AG04450 (cell line): ENCODE data around the gene RAPGEF2. TPM values are rescaled to one million over a fixed set of nuclear protein-coding genes. Genes with fewer than 3 reads are reported as not detected.

Experiments used
- CTCF ChIA-PET: fragments of 300-600, 350-600 bp; formaldehyde crosslinking; extraction: SDS; loops from one replicate; lab custom pipeline; 2022; ENCODE audit warnings: antibody characterized with exemption, inconsistent platforms; lab: Charles Lee
- POLR2A ChIA-PET: fragments of 350-600 bp; formaldehyde crosslinking; extraction: SDS; loops from one replicate; lab custom pipeline; 2021; ENCODE audit warnings: antibody characterized with exemption, inconsistent platforms; lab: Yijun Ruan, JAX
- DNase-seq: peaks from one replicate; pipeline ENCODE4 v3.0.0-alpha.2; 2011; ENCODE audit warnings: low read depth, low spot score
- H3K27ac ChIP-seq: one replicate; pipeline ENCODE4 v1.5.1; 2012; ENCODE audit warnings: low read depth, low read length, control low read depth
- H3K27me3 ChIP-seq: one replicate; pipeline ENCODE4 v1.6.0; 2012; ENCODE audit warnings: low read length; ENCODE audit not compliant: control insufficient read depth, insufficient read depth
- H3K4me3 ChIP-seq: 2 replicates; pipeline ENCODE4 v1.5.1; 2011; ENCODE audit warnings: mild to moderate bottlenecking, low read depth, low read length, control low read depth
- H3K9me3 ChIP-seq: 2 replicates; pipeline ENCODE4 v1.5.1; 2012; ENCODE audit warnings: low read length; ENCODE audit not compliant: control insufficient read depth, insufficient read depth
- polyA minus RNA-seq: library from RNA; depleted of rRNA, polyadenylated mRNA; stranded (reverse); fragments of >200 nt; gene quantifications from 2 replicates; pipeline ENCODE4 v1.2.3, GENCODE V29; 2011; rRNA and poly(A)+ RNA removed
- polyA plus RNA-seq: library from polyadenylated mRNA; depleted of rRNA; stranded (reverse); fragments of >200 nt; gene quantifications from 2 replicates; pipeline ENCODE4 v1.2.3, GENCODE V29; 2011; rRNA removed
- TF ChIP-seq, protein P1 (sequence below): IDR thresholded peaks from 2 replicates; pipeline ENCODE4 v1.5.1; 2011; ENCODE audit warnings: low read depth, low read length, control low read depth, inconsistent platforms

RAPGEF2 gene, protein sequence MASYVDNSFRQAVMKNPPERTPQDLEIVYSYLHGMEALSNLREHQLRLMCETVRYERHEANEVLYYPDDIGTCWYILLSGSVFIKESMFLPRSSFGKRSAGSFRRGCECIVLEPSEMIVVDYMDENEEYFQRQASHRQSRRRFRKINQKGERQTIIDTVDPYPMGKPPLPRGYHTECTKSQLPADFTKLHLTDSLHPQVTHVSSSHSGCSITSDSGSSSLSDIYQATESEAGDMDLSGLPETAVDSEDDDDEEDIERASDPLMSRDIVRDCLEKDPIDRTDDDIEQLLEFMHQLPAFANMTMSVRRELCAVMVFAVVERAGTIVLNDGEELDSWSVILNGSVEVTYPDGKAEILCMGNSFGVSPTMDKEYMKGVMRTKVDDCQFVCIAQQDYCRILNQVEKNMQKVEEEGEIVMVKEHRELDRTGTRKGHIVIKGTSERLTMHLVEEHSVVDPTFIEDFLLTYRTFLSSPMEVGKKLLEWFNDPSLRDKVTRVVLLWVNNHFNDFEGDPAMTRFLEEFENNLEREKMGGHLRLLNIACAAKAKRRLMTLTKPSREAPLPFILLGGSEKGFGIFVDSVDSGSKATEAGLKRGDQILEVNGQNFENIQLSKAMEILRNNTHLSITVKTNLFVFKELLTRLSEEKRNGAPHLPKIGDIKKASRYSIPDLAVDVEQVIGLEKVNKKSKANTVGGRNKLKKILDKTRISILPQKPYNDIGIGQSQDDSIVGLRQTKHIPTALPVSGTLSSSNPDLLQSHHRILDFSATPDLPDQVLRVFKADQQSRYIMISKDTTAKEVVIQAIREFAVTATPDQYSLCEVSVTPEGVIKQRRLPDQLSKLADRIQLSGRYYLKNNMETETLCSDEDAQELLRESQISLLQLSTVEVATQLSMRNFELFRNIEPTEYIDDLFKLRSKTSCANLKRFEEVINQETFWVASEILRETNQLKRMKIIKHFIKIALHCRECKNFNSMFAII (N-terminal part only)
- polyA plus RNA-seq (40.3 and 51.5 TPM in 2 replicates), polyA minus RNA-seq (101 and 103 TPM in 2 replicates)

DNA sequence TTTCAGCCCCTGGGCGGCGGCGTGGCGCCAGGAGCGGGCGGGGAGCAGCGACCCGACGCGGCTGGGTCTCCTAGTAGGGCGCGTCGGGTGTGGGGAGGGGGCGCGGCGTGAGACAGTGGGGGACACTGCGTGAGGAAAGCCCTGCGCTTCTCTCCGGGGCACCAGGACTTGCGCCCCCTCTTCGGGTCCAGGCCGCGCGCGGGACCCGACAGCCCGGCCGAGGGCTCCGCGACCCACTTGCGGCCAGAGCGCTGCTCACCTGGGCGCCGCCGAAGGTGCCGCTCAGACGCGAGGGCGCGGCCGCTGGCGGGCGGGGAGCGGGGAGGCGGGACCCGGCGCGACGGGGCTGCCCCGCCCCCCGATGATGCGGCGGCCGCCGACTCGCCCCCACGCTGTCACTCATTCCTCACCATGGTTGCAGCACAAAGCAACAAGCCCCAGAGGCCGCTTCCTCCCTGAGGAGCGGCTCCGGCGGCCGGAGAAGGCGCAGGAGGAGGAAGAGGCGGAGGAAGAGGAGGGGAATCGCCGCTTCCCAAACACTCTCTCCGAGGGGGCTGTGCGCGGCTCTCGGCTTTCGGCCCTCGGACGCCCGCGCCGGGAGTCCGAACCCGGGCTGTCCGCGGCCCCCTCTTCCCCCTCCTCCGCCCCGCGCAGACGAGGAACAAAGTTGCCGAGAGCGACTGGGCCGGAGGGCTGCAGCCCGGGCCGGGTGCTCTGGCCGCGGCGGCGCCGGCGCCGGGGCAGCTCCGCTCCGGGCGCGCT, at the start of gene RAPGEF2:
Gene RAPGEF2, plus strand, starts transcription at position 458 of the 762 bp plus-strand sequence. CDS start 1,084 bp downstream, outside the sequence.
- H3K9me3 ChIP-seq, result peaks cover 3% of the 10 kb centered on the region; the same call in 1 of the 2 replicates
- ChIA-PET POLR2A (no interaction called here), CTCF (no interaction called here)
- H3K27me3 ChIP-seq, result peaks cover 6% of the 10 kb centered on the region
- H3K27ac ChIP-seq, result peak within 1 kb of the TSS; percentile 68
- peak; percentile 78 for DNase-seq
- H3K4me3 ChIP-seq, result peak within 1 kb of the TSS; percentile 84
- TF ChIP-seq, protein P1, sequence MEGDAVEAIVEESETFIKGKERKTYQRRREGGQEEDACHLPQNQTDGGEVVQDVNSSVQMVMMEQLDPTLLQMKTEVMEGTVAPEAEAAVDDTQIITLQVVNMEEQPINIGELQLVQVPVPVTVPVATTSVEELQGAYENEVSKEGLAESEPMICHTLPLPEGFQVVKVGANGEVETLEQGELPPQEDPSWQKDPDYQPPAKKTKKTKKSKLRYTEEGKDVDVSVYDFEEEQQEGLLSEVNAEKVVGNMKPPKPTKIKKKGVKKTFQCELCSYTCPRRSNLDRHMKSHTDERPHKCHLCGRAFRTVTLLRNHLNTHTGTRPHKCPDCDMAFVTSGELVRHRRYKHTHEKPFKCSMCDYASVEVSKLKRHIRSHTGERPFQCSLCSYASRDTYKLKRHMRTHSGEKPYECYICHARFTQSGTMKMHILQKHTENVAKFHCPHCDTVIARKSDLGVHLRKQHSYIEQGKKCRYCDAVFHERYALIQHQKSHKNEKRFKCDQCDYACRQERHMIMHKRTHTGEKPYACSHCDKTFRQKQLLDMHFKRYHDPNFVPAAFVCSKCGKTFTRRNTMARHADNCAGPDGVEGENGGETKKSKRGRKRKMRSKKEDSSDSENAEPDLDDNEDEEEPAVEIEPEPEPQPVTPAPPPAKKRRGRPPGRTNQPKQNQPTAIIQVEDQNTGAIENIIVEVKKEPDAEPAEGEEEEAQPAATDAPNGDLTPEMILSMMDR, result no peak

DNA sequence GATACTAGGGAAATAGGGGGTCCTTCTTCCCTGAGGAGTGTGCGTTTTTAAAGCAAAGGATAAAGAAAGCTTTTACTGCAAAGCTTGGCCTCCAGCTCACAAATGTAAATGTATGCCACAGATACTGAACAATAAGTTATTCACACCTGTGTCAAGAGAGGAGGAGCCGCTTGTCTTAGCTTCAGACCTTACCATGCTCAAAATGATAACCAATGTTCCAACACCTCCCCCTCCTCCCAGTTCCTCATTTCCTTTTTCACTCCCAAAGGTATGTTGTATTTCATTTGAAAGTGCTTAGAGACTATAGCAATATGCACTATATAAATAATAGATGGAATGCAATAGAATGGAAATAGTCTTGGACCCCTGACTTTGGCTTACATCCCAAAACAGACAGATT, 47.0 kb upstream of the RAPGEF2 start:
- ChIA-PET POLR2A (no interaction called here), CTCF (no interaction called here)
- no peak for DNase-seq
- no peak overlapping the region for H3K4me3 ChIP-seq
- peaks cover 6% of the 10 kb centered on the region for H3K27me3 ChIP-seq
- TF ChIP-seq, protein P1, result no peak
- no peak overlapping the region for H3K27ac ChIP-seq
- no peaks in the 10 kb centered on the region for H3K9me3 ChIP-seq

DNA sequence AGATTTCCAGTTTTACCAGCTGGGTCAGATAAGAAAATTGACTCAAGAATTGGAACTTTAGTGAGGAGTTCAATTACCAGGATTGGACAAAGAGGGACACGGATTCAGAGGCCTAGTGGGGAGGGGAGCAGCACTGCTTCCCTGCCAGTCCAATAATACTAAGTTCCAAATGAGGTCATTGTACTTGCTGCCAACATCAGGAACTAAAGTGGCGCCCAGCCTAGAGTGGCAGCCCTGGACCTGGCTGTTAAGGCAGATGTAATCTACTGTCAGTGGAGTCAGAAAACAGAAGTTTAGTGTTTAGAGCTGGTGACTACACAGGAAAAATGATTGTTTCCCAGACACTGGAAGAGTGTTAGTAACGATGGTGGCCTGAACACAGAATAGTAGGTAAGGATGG, 42.7 kb upstream of the RAPGEF2 start:
- Histone ChIP-seq H3K4me3 (no peak overlapping the region), H3K27me3 (peaks cover under 1% of the 10 kb centered on the region), H3K27ac (no peak overlapping the region), H3K9me3 (no peaks in the 10 kb centered on the region)
- POLR2A ChIA-PET, result no interaction called here
- TF ChIP-seq, protein P1, result no peak
- CTCF ChIA-PET, result no interaction called here
- no peak for DNase-seq

DNA sequence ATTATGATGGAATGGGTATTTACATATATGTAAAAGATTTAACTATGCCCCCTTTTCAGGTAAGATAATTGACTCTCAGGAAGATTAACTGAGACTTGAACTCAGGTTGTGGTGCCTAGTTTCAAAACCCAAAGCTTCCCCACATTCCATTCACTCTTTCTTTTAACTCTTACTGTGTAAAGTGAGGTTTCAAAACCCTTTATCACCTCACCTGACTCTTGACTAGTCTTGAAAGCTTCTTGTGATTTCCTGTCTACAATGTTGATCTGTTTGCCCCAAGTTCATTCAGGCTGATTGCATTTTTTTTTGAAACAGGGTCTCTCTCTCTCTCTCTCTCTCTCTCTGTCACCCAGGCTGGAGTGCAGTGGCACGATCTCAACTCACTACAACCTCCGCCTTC, 40.5 kb upstream of the RAPGEF2 start:
- H3K9me3 ChIP-seq, result no peaks in the 10 kb centered on the region
- ChIA-PET CTCF (no interaction called here), POLR2A (no interaction called here)
- H3K27me3 ChIP-seq, result no peaks in the 10 kb centered on the region
- H3K4me3 ChIP-seq, result no peak overlapping the region
- H3K27ac ChIP-seq, result no peak overlapping the region
- no peak for DNase-seq
- TF ChIP-seq, protein P1, result no peak
